ELR (cell line): ENCODE measurements around the gene CPTP.
A peak's percentile ranks its signal among the peaks of the same experiment; 100 is the strongest.

Source experiments
- DNase-seq: peaks from one replicate; pipeline ENCODE4 v3.0.0-alpha.2; 2015; ENCODE audit warnings: low read depth

Gene CPTP

GRCh38 chr1:1336446-1336845 lies 11.8 kb downstream of the CPTP start:
- no peak for DNase-seq

GRCh38 chr1:1336931-1337792 lies 12.6 kb downstream of the CPTP start:
- no peak for DNase-seq

- no peak for DNase-seq
Observed at GRCh38 chr1:1337793-1338147, 13.2 kb downstream of the CPTP start.

GRCh38 chr1:1338278-1338677 lies 13.7 kb downstream of the CPTP start:
- DNase-seq = no peak

GRCh38 chr1:1340185-1340584 lies 15.6 kb downstream of the CPTP start:
- DNase-seq = no peak

GRCh38 chr1:1340791-1341548 lies 16.4 kb downstream of the CPTP start:
- no peak for DNase-seq

- DNase-seq = no peak
Observed at GRCh38 chr1:1341549-1342021, 17.0 kb downstream of the CPTP start.

- DNase-seq = no peak
Observed at GRCh38 chr1:1342061-1342562, 17.5 kb downstream of the CPTP start.

- DNase-seq = no peak
Observed at GRCh38 chr1:1342584-1343115, 18.0 kb downstream of the CPTP start.

GRCh38 chr1:1343811-1344421 lies 19.3 kb downstream of the CPTP start:
- no peak for DNase-seq

GRCh38 chr1:1344655-1345361 lies 20.2 kb downstream of the CPTP start:
- peak; percentile 97 for DNase-seq

GRCh38 chr1:1345384-1345783 lies 20.8 kb downstream of the CPTP start:
- peak; percentile 63 for DNase-seq

- no peak for DNase-seq
Observed at GRCh38 chr1:1345860-1346500, 21.4 kb downstream of the CPTP start.

GRCh38 chr1:1346501-1346890 lies 21.9 kb downstream of the CPTP start:
- no peak for DNase-seq

GRCh38 chr1:1347026-1347595 lies 22.5 kb downstream of the CPTP start:
- DNase-seq = no peak

GRCh38 chr1:1347663-1348419 lies 23.2 kb downstream of the CPTP start:
- peak; percentile 59 for DNase-seq

GRCh38 chr1:1348420-1349255 lies 24.0 kb downstream of the CPTP start:
- peak; percentile 60 for DNase-seq

- DNase-seq = peak; percentile 75
Observed at GRCh38 chr1:1349256-1350012, 24.8 kb downstream of the CPTP start, which contains the start of gene DVL1. Gene DVL1 (minus strand): TSS chr1:1349418. CDS start chr1:1349065, 353 bp downstream.
